Measurements from ENCODE around the gene SPACDR. TPM values are rescaled to one million over a fixed set of nuclear protein-coding genes. Genes with fewer than 3 reads are reported as not detected.

Gene SPACDR
- total and polyA plus RNA-seq, 2 donors (not counting 1 experiment from before 2014, with no cell fraction given): 2.1 to 3.7 TPM

GRCh38 chr7:100443096-100443840 is 20.8 kb downstream of the SPACDR start:
- Mint-ChIP-seq H3K9me3 (ENCODE audit: insufficient read depth) (no peaks in the 10 kb centered on the region), H3K27me3 (no peaks in the 10 kb centered on the region), H3K4me3 (no peak overlapping the region), H3K4me1 (peaks cover 14% of the 10 kb centered on the region), H3K27ac (peak overlapping the region; percentile 28)
- no peak for ATAC-seq (ENCODE audit: low read depth)
- H3K4me3 ChIP-seq (ENCODE audit: control extremely low read depth in 1 of 5, extremely low read depth in 1 of 5, insufficient read depth in 1 of 5, low read depth in 2 of 5, low read length in 4 of 5): no peak overlapping the region
- no peak overlapping the region for H3K4me2 ChIP-seq (replicated peaks; ENCODE audit: low read depth, low read length, poor library complexity, severe bottlenecking)
- POLR2A ChIA-PET: interaction anchor here (0.6 kb wide), 1 partner anchor 421 kb away, joined by 5 read pairs; no protein-coding TSS in a partner anchor
- no peaks in the 10 kb centered on the region for H3K9me3 ChIP-seq (ENCODE audit: control extremely low read depth in 1 of 3, control insufficient read depth in 2 of 3, insufficient read depth in 1 of 3, low read length in 2 of 3)
- no peaks in the 10 kb centered on the region for H3K79me2 ChIP-seq (ENCODE audit: control insufficient read depth, insufficient read depth, low read length)
- WGBS (ENCODE audit: insufficient coverage): 85% methylated on average over 9 of the region's 9 CpGs
- no peak overlapping the region for H3K27ac ChIP-seq (ENCODE audit: low read length in 2 of 2)
- H2AFZ ChIP-seq (ENCODE audit: insufficient read depth, low read depth, low read length, poor library complexity, severe bottlenecking): no peak overlapping the region
- no peaks in the 10 kb centered on the region for H4K20me1 ChIP-seq (ENCODE audit: control insufficient read depth, insufficient read depth, low read length, poor library complexity, severe bottlenecking)
- H3K9ac ChIP-seq (ENCODE audit: low read length): no peak overlapping the region
- DNase-seq: no peak
- no peaks in the 10 kb centered on the region for H3K27me3 ChIP-seq (replicated peaks in 1 of 4; ENCODE audit: control extremely low read depth in 1 of 4, control insufficient read depth in 3 of 4, insufficient read depth in 4 of 4, low read length in 3 of 4)
- peaks cover 15 to 22% of the 10 kb centered on the region in 2 donors for H3K4me1 ChIP-seq (ENCODE audit: control insufficient read depth in 2 of 2, insufficient read depth in 2 of 2, low read length in 2 of 2)
- CTCF ChIA-PET: interaction anchor here (0.6 to 4.7 kb wide), 2 partner anchors 36 kb away, joined by 3 to 26 read pairs; no protein-coding TSS in a partner anchor
- intact Hi-C loops (cut with micrococcal nuclease): no loop called here
- no peak for TF ChIP-seq EZH2 (IDR thresholded peaks at IDR 0.05; ENCODE audit: borderline replicate concordance, insufficient read depth, low read depth, low read length, poor library complexity, severe bottlenecking)
- no peak for TF ChIP-seq CTCF (IDR thresholded peaks at IDR 0.05)
- H3K36me3 ChIP-seq (replicated peaks in 1 of 2; ENCODE audit: control extremely low read depth in 1 of 2, control insufficient read depth in 1 of 2, extremely low read depth in 1 of 2, insufficient read depth in 2 of 2, low read length in 1 of 2): no peaks in the 10 kb centered on the region
